ENCODE results near the gene ISY1.
A peak's percentile ranks its signal among the peaks of the same experiment; 100 is the strongest.
"Not testable (repeated sequence)": the region's sequence is repeated elsewhere in the genome, so short reads cannot be mapped to it uniquely, and the experiment has no call there.

The ISY1 gene

GRCh38 chr3:129160891-129161859 lies at the start of gene ISY1:
TSS of gene ISY1 (minus strand) at chr3:129161063. CDS start at chr3:129160975, 88 bp downstream.
- DNase-seq (ENCODE audit: low read depth in 3 of 3): peak; percentile 79 to 85 (median 83)

- no peak for DNase-seq (ENCODE audit: low read depth in 3 of 3)
These were observed 46.6 kb upstream of the ISY1 start for GRCh38 chr3:129207479-129207878.

GRCh38 chr3:129205109-129205832 lies 44.4 kb upstream of the ISY1 start:
- DNase-seq (ENCODE audit: low read depth in 3 of 3): no peak

- no peak for DNase-seq (ENCODE audit: low read depth in 3 of 3)
These were observed 43.6 kb upstream of the ISY1 start for GRCh38 chr3:129204473-129204872.

GRCh38 chr3:129199366-129199765 lies 38.5 kb upstream of the ISY1 start:
- no peak for DNase-seq (ENCODE audit: low read depth in 3 of 3)

GRCh38 chr3:129197321-129197720 lies 36.5 kb upstream of the ISY1 start:
- no peak for DNase-seq (ENCODE audit: low read depth in 3 of 3)

- no peak for DNase-seq (ENCODE audit: low read depth in 3 of 3)
These were observed 35.7 kb upstream of the ISY1 start for GRCh38 chr3:129196601-129197000.

- DNase-seq (ENCODE audit: low read depth in 3 of 3): no peak
These were observed 34.9 kb upstream of the ISY1 start for GRCh38 chr3:129195731-129196256.

- DNase-seq (ENCODE audit: low read depth in 3 of 3): not testable (repeated sequence)
These were observed 28.9 kb upstream of the ISY1 start for GRCh38 chr3:129189793-129190192.

- no peak for DNase-seq (ENCODE audit: low read depth in 3 of 3)
These were observed 27.0 kb upstream of the ISY1 start for GRCh38 chr3:129187857-129188256.

GRCh38 chr3:129185783-129186182 lies 24.9 kb upstream of the ISY1 start:
- no peak for DNase-seq (ENCODE audit: low read depth in 3 of 3)

- DNase-seq (ENCODE audit: low read depth in 3 of 3): not testable (repeated sequence)
These were observed 24.1 kb upstream of the ISY1 start for GRCh38 chr3:129184784-129185542.

GRCh38 chr3:129184396-129184657 lies 23.5 kb upstream of the ISY1 start:
- DNase-seq (ENCODE audit: low read depth in 3 of 3): peak in 1 of 3 experiments; percentile 36

- peak; percentile 85 to 91 (median 85) for DNase-seq (ENCODE audit: low read depth in 3 of 3)
These were observed 22.9 kb upstream of the ISY1 start, which contains the start of gene CNBP for GRCh38 chr3:129183569-129184395. TSS of gene CNBP (minus strand) at chr3:129183896. CDS start at chr3:129171757, 12,139 bp downstream.

GRCh38 chr3:129182390-129183185 lies 21.7 kb upstream of the ISY1 start:
- no peak for DNase-seq (ENCODE audit: low read depth in 3 of 3)

- DNase-seq (ENCODE audit: low read depth in 3 of 3): no peak
These were observed 21.0 kb upstream of the ISY1 start for GRCh38 chr3:129181819-129182218.

GRCh38 chr3:129180461-129180860 lies 19.6 kb upstream of the ISY1 start:
- DNase-seq (ENCODE audit: low read depth in 3 of 3): no peak

GRCh38 chr3:129176051-129176450 lies 15.2 kb upstream of the ISY1 start:
- no peak for DNase-seq (ENCODE audit: low read depth in 3 of 3)

GRCh38 chr3:129173725-129174124 lies 12.9 kb upstream of the ISY1 start:
- DNase-seq (ENCODE audit: low read depth in 3 of 3): no peak

GRCh38 chr3:129173206-129173605 lies 12.3 kb upstream of the ISY1 start:
- DNase-seq (ENCODE audit: low read depth in 3 of 3): no peak

All from stimulated activated CD4-positive, alpha-beta T cell treated with anti-CD3 and anti-CD28 coated beads, TNF-alpha, amount 100 ng/mL, for 24 hours (primary cell).